MCF 10A (cell line): ENCODE data around the gene SLC14A1. TPM values are rescaled to one million over a fixed set of nuclear protein-coding genes. Genes with fewer than 3 reads are reported as not detected.

Experiments
- BruUV-seq: library from RNA; stranded (reverse); fragments of 400-500 nt; replicated peaks from 2 replicates; lab custom pipeline; 2021; lab: Mats Ljungman, UMichigan
- CTCF ChIA-PET: fragments of 300-600 bp; sonication (Branson Sonifier 250); formaldehyde crosslinking; extraction: SDS; loops from one replicate; lab custom pipeline; 2021; ENCODE audit warnings: antibody characterized with exemption, inconsistent platforms; lab: Yijun Ruan, JAX
- POLR2A ChIA-PET: fragments of 300-600, 350-650 bp; sonication (Branson Sonifier 250); formaldehyde crosslinking; extraction: SDS; loops from one replicate; lab custom pipeline; 2020; ENCODE audit warnings: antibody characterized with exemption, inconsistent platforms; lab: Yijun Ruan, JAX
- DNase-seq: peaks from one replicate; pipeline ENCODE4 v3.0.0-alpha.2; 2018; ENCODE audit not compliant: unreplicated experiment
- H3K27ac Mint-ChIP-seq: one replicate; pipeline ENCODE4 v1.8.0; 2022; ENCODE audit warnings: mild to moderate bottlenecking, low read depth, mixed read lengths; ENCODE audit not compliant: unreplicated experiment
- H3K27me3 Mint-ChIP-seq: one replicate; pipeline ENCODE4 v1.8.0; 2022; ENCODE audit warnings: mixed read lengths; ENCODE audit not compliant: insufficient read depth, unreplicated experiment
- H3K36me3 Mint-ChIP-seq: one replicate; pipeline ENCODE4 v1.8.0; 2022; ENCODE audit warnings: mild to moderate bottlenecking, moderate library complexity, mixed read lengths; ENCODE audit not compliant: insufficient read depth, unreplicated experiment
- H3K4me1 Mint-ChIP-seq: one replicate; pipeline ENCODE4 v1.8.0; 2022; ENCODE audit warnings: mixed read lengths; ENCODE audit not compliant: insufficient read depth, unreplicated experiment
- H3K4me3 Mint-ChIP-seq: one replicate; pipeline ENCODE4 v1.8.0; 2022; ENCODE audit warnings: mild to moderate bottlenecking, moderate library complexity, mixed read lengths; ENCODE audit not compliant: unreplicated experiment
- H3K9me3 Mint-ChIP-seq: one replicate; pipeline ENCODE4 v1.8.0; 2022; ENCODE audit warnings: mixed read lengths; ENCODE audit not compliant: unreplicated experiment
- intact Hi-C: fragments of 100-400 bp; cut with micrococcal nuclease; formaldehyde crosslinking; loops from 2 replicates; pipeline ENCODE4 v1.14.1; 2022
- total RNA-seq: library from RNA; stranded (reverse); gene quantifications from 2 replicates; pipeline ENCODE4 v1.2.3, GENCODE V29; 2022
- TF ChIP-seq, protein P1 (sequence below): fragments of 200-600 bp; IDR thresholded peaks from one replicate; pipeline ENCODE4 v1.8.0; 2022; ENCODE audit warnings: antibody characterized with exemption, mild to moderate bottlenecking; ENCODE audit not compliant: unreplicated experiment

The SLC14A1 gene
- total RNA-seq, 1 experiment from 2014 or later, result not detected

DNA sequence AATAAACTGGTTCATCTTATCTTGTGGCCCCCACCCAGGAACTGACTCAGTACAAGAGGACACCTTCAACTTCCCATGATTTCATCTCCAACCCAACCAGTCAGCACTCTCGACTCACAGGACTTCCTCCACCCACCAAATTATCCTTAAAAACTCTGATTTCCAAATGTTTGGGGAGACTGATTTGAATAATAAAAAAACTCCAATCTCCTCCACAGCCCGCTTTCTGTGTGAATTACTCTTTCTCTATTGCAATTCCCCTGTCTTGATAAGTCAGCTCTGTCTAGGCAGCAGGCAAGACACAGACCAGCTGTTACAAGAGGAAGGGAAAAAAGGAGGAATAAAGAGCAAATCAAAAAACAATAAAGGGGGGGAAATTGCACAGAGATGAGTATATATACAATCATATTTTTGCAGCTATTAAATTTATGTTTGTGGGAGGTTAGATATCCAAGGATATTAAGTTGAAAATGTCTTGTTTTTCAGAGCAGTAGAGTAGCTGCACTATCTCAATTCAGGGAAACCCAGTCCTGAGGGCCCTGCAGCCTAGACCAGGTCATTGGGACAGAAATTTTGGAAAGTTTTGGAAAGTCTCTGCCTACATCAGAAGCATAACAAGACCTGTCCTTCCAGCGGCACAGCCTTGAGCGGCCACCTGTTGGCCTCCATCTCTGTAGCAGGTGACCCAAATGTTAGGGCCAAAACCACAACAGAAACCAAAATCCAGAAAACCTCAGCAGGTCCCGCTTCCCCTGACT is 68.7 kb downstream of the SLC14A1 start:
- POLR2A ChIA-PET, result interaction anchor here (0.7 to 1.9 kb wide), 3 partner anchors 9 to 105 kb away, joined by 4 to 11 read pairs (median 5); no protein-coding TSS in a partner anchor

DNA sequence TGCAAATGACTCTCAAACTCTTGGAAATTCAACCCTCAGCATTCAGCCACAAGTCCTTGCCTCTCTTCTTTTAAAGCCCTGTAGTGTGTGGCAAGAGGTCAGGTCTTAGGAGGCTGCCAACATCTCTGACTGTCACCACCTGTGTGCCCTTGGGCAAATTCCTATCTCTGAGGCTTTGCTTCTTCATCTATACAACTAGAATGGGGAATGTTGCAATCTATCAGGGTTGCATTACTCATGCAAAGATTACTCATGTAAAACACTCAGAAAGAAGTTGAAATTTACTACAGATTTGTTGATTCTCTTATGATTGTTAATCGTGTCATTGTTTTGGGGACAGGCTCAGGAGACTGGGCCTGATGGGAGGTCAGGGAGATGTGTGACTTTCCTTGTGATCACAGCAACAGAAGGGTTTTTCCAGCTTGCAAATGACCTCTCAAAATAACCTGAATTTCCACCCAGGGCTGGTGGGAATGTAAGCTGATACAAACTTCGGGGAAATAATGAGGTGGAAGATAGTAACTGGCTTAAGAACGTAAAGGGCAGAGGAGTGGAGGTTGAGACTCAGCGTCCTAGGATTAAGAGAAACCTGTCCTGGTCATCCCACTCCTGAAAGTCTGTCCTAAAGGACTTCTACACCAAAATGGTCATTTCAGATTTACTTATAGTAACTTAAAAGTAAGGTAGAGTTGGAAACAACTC is 69.4 kb downstream of the SLC14A1 start:
- peak; percentile 99 for DNase-seq
- H3K9me3 Mint-ChIP-seq, result peaks cover under 1% of the 10 kb centered on the region
- ChIA-PET POLR2A (interaction anchor here (0.9 to 1.9 kb wide), 2 partner anchors 10 to 105 kb away, joined by 4 to 11 read pairs; no protein-coding TSS in a partner anchor), CTCF (no interaction called here)
- H3K4me1 Mint-ChIP-seq, result peaks cover 20% of the 10 kb centered on the region
- no TSS peak for BruUV-seq
- intact Hi-C loops, result loop anchor here (1.0 to 2.0 kb wide), 2 partner anchors 10 to 45 kb away; no protein-coding TSS in a partner anchor
- H3K4me3 Mint-ChIP-seq, result peak overlapping the region; percentile 37
- H3K36me3 Mint-ChIP-seq, result no peaks in the 10 kb centered on the region
- TF ChIP-seq, protein P1, sequence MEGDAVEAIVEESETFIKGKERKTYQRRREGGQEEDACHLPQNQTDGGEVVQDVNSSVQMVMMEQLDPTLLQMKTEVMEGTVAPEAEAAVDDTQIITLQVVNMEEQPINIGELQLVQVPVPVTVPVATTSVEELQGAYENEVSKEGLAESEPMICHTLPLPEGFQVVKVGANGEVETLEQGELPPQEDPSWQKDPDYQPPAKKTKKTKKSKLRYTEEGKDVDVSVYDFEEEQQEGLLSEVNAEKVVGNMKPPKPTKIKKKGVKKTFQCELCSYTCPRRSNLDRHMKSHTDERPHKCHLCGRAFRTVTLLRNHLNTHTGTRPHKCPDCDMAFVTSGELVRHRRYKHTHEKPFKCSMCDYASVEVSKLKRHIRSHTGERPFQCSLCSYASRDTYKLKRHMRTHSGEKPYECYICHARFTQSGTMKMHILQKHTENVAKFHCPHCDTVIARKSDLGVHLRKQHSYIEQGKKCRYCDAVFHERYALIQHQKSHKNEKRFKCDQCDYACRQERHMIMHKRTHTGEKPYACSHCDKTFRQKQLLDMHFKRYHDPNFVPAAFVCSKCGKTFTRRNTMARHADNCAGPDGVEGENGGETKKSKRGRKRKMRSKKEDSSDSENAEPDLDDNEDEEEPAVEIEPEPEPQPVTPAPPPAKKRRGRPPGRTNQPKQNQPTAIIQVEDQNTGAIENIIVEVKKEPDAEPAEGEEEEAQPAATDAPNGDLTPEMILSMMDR, result no peak
- no peaks in the 10 kb centered on the region for H3K27me3 Mint-ChIP-seq
- H3K27ac Mint-ChIP-seq, result peak overlapping the region; percentile 94

More for the DNA sequence above, 68.7 kb downstream of the SLC14A1 start:
- Mint-ChIP-seq H3K4me3 (peak overlapping the region; percentile 37), H3K4me1 (peaks cover 20% of the 10 kb centered on the region), H3K27me3 (no peaks in the 10 kb centered on the region), H3K36me3 (no peaks in the 10 kb centered on the region), H3K9me3 (no peaks in the 10 kb centered on the region), H3K27ac (peak overlapping the region; percentile 94)
- CTCF ChIA-PET, result interaction anchor here (0.7 kb wide), 1 partner anchor 11 kb away, joined by 6 read pairs; no protein-coding TSS in a partner anchor
- no peak for DNase-seq
- intact Hi-C loops, result loop anchor here (1.0 to 2.0 kb wide), 2 partner anchors 11 to 46 kb away; no protein-coding TSS in a partner anchor
- TF ChIP-seq, protein P1, result no peak
- no TSS peak for BruUV-seq

DNA sequence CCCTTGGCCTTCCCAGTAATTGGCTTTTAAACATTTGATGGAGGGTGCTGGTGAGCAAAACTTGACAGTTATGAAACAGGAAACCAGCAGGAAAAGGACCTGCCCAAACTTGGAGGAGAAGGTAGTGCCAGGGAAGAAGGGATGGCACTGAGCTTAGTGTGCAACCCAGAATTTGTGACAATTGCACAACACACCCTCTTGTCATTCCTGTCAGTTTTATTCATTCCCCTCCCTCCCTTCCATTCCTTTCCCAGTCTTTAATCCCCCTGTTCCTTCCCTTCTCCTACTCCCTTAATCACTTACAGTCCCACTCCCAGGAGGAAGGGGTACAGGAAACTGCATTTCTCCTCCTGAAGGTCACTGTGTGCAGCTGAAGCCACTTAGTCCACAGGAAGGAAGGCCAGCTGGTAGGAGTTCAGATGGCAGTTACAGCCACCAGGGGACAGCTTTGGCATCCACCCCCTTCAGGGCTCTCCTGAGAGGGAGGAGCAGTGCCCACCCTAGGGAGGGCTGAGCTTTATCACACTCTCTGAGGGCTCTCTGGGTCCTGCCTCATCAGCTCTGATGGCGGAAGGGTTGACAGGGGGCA is 77.5 kb downstream of the SLC14A1 start:
- intact Hi-C loops, result no loop called here
- Mint-ChIP-seq H3K27me3 (no peaks in the 10 kb centered on the region), H3K36me3 (peaks cover 4% of the 10 kb centered on the region), H3K9me3 (peaks cover 7% of the 10 kb centered on the region), H3K4me3 (no peak overlapping the region), H3K27ac (peak overlapping the region; percentile 85), H3K4me1 (peaks cover 30% of the 10 kb centered on the region)
- CTCF ChIA-PET, result interaction anchor here (0.5 to 1.3 kb wide), 3 partner anchors 62 to 78 kb away, joined by 3 to 4 read pairs (median 4); partner anchors contain the start of gene SLC14A1
- no TSS peak for BruUV-seq
- POLR2A ChIA-PET, result interaction anchor here (0.6 to 2.4 kb wide), 3 partner anchors 9 to 24 kb away, joined by 3 to 11 read pairs (median 5); partner anchors contain the start of gene SIGLEC15
- TF ChIP-seq, protein P1, result no peak
- DNase-seq, result peak; percentile 70

Other genes with a start within 250 kb of the SLC14A1 start
- not detected in 2 replicates for gene SLC14A2, start 108.7 kb upstream of the SLC14A1 start, total RNA-seq
- not detected in 2 replicates for gene SIGLEC15, start 101.5 kb downstream of the SLC14A1 start, total RNA-seq
- 19.4 and 25.7 TPM in 2 replicates for gene EPG5, start 243.1 kb downstream of the SLC14A1 start, total RNA-seq